GM21529 (cell line): ENCODE results near the gene CCND1.

Source experiments
- ATAC-seq: cut with Tn5 transposase; IDR thresholded peaks from one replicate; pipeline ENCODE4 v1.9.1; 2021; ENCODE audit not compliant: unreplicated experiment

Gene CCND1

DNA sequence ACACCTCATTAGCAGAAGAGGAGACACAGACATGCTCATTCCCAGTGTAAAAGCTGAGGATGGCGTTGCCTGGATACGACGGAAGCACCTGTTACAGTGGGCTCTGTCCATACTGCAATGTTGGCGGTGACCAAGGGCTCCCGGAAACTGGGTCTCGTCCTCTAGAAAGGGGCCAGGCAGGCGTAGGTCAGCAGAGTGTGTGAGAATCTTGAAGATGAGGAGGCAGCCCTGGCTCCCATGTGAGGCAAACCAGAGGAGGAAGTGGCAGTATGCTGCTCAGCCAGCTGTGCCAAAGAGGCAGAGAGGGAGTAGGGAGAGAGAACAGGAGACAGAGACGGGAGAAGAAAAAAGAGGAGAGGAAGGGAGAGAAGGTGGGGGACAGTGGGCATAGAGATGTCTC lies 23.9 kb downstream of the CCND1 start:
- no peak for ATAC-seq

DNA sequence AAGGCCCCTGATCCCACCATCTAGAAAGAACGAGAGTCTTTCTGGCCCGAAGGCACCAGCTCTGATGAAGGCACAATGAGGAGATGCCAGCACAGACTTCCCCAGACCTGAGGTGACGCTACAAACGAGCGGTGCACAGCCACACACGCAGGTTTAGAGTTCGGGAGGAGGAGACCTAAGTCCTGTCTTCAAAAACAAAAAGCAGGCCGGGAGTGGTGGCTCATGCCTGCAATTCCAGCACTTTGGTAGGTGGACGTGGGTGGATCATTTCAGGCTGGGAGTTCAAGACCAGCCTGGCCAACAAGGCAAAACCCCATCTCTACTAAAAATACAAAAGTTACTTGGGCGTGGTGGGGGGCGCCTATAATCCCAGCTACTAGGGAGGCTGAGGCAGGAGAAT lies 24.7 kb downstream of the CCND1 start:
- ATAC-seq, result no peak

DNA sequence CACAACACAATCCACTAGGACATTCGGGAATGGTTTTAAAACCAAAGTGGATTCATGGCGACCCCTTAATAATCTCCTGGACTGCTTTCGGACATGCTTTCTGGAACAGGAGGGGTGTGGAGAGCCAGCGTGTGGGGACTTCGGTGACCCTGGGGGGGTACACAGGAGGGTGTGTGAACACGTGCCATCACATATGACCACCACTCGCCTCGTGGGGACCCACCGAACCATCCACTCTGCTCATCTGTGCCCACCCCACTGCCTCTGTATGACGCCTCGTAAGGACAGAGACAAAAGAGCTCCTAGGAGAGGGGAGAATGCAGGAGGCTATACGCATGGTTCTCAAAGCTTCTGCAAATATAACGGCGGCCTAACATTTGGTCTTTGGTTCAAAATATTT lies 25.3 kb downstream of the CCND1 start:
- no peak for ATAC-seq

DNA sequence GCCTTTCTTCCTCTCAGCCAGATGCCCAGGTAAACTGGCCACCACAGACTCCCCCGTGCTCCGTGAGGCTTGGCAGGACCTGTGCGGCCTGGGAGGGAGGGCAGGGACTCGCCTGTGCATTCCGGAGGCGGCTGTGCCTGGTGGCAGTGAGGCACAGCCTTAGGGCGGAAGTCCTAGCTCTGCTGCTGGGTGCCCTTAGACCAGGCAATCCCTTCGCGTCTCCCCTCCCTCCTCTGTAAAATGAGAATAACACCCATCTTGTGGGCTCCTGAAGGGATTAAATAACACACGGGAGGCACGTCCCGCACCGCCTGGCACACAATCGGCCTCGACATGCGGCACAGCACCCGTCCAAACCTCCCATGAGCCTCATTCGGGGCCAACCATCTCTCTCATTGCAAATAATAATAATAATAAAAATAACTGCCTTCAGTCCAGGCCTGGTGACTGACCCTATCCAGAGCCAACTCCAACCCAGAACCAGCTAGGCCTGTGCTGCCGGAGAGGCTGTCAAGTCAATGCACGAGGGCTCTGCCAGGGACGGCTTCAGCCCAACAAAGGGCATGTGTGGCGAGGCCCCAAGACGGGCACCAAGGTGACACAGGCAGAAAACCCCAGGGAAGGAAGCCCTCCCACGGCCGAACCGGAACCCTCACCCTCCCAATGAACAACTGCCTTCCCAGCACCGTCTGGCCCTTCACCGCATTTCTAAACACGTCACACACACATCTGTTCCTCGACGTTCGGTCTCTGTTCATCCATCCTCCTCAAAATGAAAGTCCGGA lies 26.0 kb downstream of the CCND1 start:
- no peak for ATAC-seq

DNA sequence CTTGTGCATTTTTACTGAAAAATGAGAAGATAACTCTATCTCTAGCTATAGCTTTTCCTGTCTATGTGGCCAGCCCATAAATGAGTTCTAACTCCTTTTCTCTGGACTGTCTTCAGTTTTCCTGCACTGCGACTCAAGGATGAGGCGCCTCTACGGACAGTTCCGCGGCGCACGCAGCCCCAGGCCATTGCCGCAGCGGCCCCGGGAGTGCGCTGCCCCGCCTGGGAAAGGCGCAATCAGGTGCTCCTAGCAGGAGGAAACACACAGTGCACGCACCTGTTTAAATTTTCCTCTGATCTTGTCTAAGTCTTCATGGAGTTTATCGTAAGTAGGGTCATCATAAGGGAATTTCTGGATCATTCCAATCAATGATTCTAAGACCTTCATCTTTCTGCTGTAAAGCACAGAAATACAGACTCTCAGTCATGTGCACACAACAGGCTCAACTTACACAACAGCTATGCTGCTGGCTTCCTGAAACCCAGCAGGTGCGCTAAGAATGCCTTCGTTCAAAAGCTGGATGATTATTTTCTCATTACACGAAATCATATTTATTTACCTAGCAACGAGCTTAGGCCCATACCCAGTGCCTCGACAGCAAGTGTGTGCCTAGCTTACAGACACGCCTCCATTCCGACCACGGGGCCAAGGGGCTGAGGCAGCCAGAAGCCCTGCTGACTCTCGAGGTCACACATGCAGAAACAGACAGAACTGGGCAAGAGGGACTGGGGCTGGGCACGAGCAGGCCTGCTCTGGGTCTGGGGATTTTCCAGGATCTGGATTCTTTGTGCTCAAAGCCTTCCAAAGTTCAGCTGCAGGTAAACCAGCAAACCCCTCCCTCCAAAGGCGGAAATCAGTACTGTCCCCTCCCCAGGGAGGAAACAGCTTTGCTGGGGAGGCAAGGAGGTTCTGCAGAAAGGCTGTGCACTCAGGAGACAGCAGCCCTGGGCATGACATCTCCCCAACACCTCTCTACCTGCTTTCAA lies 27.0 kb downstream of the CCND1 start:
- no peak for ATAC-seq

DNA sequence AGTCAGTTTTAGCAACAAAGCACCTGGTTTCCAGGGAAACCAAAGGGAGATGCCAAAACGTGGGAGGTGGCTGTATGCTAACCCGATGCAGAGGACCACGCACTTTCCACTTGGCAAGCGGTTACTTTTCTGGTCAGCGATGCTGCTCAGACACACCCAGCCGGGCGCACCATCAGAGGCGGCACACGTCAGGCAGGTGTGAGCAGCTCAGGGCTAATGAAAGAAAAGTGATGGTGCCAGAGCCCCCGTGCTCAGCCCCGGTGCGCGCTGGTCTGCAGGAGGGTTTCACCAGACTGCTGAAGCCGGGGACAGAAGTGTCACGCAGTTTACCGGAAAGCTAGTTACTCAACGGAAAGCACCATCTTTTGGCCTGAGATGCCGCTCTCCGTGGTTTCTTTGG lies 28.5 kb downstream of the CCND1 start:
- no peak for ATAC-seq

DNA sequence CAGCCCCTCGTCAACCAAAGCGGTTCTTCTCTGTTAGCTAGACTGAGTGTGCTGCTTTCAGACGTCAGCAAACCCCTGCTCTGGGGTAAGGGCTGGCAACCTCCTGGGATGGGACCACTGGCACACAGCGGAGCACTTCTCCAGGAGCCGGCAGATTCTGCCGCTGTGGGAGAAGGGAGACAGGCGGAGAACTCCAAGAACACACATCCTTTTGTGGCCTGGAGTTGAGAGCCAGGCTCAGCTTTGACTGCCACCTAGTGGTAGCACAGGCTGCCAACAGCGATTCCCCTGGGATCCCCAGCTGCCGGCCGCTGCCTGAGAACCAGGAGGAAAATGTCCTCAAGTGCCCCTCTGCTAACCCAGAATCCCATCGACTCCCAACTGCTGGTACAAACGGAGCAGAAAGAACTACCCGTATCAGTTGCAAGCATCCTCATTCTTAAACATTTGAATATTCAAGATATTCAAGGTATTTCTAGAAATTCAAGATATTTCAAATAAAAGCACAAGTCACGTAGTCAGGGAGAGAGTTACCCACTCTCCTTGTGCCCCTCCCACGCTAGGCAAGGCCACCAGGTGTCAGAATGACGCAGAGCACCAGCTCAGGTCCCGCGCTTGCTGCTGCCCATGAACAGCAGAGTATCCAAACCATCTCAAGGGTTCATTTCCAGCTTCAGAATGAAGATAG lies 29.3 kb downstream of the CCND1 start:
- ATAC-seq, result no peak

DNA sequence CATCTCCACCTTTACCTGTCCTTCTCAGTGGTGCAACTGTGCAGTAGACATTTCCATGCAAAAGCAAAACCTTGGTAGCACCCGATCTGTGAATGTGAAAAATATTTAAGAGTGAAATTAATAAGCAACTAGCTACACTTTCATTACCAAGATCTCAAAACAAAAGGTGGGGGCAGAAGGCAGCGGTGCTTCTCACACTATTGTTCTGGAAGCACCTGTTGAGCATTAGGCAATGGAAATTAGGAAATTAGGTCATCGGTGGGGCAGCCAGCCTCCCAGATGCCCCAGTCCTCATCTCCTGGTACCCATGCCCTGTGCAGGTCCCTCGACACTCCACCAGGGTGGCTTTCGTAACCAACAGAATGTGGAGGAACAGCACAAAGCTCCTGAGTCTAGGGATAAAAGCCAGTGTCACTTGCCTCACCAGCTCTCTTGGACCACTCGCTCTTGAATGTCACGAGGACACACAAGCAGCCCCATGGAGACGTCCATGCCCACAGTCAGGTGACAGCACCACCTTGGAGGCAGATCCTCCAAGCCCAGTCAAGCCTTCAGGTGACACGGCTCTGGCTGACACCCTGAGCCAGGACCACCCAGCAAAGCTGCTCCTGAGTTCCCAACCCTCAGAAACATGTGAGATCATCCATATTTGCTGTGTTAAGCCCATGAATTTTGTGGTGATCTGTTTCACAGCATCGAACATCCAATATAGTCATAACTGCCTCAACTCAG lies 30.9 kb downstream of the CCND1 start:
- ATAC-seq, result no peak

DNA sequence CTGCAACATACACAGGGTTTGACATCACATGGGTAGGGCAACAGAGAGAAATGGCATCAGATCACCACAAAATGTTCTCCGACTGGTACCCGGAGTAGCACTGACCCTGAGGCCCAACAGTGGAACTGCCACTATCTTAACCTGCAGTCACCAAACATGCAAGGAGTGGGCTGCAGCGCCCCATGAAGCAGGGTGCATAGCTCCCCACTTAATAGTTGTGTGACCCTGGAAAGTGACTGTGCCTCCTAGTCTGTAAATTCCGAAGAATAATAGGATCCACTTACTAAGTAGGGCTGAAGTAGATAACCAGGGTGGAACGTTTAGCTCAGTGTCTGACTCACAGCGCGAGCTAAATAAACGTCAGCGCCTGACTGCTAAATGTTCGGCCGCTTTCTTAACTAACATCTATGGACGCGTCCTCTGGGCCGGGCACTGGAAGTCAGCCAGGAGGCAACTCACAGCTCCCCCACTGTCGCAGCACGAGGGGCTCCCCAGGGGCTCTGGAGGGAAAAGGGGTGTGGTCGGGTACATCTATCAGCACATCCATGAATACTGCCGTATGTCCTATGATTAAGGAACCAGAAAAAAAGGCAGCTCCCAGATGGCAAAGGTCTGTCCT lies 33.4 kb downstream of the CCND1 start:
- ATAC-seq, result peak; percentile 9

DNA sequence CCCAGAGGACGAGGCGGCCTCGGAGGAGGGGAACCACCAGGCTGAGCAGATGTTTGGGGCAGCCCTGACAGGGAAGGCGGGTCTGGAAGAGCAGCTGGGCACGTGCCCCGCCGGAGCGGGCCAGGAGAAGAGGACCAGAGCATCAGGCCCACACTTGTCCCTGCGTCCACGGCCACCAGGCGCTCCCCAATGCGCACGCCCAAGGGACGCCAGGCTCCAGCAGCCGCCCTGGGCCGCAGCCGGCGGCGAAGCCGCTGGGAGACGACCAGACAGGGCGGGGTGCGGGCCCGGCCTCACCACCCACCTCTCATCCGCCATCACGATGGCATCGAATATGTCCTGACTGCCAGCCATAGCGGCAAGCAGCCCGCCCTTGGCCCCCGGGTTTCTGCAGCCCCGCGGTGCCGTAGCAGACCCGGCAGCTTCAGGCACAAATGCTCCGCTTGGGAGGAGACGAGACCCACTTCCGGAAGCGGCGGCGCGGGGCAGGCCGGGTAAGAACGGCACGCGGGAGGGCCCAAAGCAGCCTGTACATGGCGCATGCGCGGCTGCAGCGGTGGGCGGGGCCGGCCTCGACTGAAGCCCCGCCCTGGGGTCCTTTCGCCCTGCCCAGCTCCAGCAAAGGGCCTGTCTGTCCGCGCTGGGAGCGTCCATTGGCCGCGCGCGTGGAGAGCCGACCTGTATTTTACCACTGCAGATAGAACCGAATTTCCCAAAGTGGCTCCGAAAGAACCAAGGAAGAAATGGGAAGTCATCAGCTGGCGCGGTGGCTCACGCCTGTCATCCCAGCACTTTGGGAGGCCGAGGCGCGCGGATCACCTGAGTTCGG lies 34.1 kb downstream of the CCND1 start, which contains the start of gene LTO1:
LTO1 (minus strand) TSS at position 468 of the 829 bp plus-strand sequence; CDS start at position 354, 114 bp downstream.
- ATAC-seq, result peak; percentile 83

DNA sequence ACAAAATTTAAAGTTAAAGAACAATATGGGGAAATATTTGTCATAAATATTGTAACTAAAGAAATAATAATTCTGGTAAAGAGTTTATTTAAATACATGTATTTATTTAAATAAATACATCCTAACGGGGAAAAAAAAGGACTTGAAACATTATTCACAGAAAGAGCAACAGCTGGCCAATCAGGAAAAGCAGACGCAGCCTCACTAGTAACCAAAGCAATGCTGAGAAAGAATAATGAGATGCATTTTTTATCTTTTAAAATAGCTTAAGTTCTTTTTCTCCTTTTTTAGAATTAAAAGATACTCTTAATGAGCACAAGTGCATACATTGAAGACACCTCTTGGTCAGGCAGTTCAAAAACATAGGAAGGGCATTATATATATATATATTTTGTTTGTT lies 36.8 kb downstream of the CCND1 start:
- no peak for ATAC-seq

DNA sequence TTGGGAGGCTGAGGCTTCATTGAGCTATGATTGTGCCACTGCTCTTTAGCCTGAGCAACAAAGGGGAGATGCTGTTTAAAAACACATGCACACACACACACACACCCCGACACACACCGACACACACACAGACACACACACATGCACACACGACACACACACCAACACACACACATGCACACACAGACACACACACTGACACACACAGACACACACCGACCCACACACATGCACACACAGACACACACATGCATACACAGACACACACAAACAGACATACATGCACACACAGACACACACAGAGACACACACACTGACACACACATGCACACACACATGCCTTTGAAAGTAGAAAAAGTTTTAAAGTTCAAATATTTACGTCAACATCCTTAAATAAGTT lies 39.7 kb downstream of the CCND1 start:
- no peak for ATAC-seq

DNA sequence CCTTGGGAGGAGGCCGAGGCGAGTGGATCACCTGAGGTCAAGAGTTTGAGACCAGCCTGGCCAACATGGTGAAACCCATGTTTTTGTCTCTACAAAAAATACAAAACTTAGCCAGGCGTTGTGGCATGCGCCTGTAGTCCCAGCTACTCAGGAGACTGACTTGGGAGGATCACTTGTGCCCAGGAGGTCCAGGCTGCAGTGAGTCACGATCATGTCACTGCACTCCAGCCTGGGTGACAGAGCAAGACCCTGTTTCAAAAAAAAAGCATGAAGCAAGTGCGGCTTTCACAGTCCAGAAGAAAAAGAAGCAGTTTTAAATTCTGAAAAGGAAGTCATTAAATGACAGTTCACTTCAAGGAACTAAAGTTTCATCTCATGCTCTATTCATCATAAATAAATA lies 41.3 kb downstream of the CCND1 start:
- ATAC-seq, result no peak

DNA sequence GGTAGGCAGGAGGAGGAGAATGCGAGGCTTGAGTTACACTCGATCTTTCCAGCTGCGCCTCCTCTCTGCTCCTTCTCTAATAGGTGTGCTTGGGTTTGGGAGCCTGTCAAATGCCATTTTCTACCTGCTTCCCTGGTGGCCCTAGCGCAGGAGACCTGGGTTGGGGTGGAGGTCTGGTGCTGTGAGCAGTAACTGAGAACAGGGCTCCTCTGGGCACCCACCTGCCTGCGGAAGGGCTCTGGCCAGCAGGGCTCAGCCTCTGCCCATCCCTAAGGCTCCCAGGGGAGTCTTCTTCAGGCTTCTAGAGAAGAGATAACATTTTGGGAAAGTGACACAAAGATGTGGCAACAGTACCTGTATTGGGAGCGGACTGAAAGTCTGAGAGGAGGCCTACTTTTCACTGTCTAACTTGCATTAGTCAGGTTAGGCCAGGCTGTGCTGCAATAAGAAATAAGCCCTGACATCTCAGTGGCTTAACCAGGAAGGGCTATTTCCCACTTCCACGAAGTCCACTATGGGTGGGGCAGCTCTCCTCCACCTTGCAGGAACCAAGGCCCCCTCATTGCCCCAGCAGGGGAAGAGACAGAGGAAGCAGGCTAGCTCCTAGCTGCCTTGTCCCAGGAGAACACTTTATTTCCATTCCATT lies 41.8 kb downstream of the CCND1 start:
- ATAC-seq, result no peak

DNA sequence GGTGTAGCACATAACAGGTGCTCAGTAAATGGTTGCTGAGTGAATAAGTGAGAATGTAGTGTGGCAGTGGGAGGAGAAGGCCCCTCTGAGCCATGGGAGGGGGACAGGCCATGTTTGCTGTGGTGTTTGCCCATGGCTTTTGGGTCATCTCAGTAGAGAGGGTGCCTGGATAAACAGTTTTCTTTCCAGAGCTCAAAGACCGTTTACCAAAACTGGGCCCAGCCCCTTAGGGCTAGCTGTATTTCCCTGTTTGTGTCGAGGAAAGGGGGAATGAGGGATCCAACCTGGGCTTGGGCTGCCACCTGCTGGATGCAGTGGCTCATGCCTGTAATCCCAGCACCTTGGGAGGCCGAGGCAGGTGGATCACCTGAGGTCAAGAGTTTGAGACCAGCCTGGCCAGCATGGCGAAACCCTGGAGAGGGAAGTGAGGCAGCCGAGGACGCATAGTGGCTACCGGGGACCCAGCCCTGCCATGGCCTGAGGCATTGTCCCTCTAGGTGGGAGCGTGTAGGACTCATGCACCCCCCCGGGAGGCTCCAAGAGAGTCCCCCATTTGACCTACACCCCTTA lies 42.9 kb downstream of the CCND1 start:
- no peak for ATAC-seq

DNA sequence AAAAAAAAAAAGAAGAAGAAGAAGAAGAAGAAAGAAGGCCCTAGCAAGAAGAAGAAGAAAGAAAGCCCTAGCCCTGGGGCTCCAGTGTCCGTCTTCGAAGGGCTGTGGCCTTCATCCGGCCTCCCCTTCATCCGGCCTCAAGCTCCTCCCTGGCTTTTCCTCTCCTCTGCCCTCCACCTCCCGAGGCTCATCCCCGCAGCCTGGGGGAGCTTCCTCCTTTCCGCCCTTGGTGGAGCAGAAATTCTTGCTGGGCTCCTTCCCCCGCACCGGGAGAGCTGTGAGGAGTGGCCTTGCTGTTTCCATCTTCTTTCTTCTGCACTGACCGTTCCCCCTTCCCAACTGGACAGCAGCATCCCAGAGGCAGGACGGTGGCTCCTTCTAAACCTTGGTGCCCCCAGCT lies 43.7 kb downstream of the CCND1 start:
- no peak for ATAC-seq

DNA sequence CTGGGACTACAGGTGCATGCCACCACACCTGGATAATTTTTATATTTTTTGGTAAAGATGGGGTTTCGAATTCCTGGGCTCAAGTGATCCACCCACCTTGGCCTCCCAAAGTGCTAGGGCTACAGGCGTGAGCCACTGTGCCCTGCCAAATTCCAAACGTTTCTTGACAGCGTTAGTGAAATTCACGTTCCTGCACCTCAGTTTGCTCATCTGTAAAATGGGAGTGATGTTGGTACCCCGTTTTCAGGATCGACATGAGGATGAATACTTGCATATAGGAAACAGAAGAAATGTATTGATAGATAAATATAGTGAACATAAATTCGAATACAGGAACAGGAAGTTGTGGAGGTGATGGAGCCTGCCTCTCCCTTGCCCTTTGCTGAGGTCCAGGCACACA lies 44.4 kb downstream of the CCND1 start:
- ATAC-seq, result no peak

DNA sequence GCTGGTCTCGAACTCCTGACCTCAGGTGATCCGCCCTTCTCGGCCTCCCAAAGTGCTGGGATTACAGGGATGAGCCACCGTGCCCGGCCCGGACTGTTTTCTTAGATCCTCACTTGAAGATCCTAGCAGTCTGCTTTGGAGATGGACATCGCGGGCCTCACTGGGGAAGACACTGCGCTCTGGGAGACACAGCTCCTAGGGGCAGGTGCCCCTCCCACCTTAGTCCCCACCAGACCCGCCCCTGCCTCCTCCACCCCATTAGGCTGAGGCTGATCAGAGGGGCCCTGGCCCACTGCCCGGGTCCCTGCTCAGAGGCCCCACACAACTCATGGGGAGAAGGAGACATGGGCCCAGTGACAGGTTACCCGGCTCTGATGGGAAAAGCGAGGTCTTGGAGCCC lies 45.5 kb downstream of the CCND1 start:
- no peak for ATAC-seq

DNA sequence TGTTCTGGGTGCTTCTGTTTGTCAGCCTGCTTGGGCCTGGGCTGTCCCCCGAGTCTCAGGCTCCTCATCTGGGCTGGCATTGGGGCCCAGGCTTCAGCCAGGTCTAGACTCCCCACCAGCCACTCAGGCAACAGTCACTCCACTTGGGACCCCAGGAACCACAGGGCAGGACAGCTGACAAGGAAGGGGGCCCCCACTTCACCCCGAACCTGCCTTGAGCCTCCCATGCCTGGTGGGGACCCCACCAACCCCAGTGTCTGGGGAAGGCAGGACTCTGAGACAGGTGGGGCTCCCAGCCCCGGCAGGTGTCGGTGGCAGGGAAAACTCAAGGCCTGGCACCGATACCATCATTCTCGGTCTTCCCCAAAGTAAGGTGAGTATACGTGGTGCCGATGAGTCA lies 45.9 kb downstream of the CCND1 start:
- ATAC-seq, result no peak
